Adrenal gland (tissue), 5 donors: Measurements from ENCODE around the gene COQ2.

Experiments used
- POLR2A ChIP-seq, 2 donors: fragments of 450-650 bp; IDR thresholded peaks; one replicate each; pipeline ENCODE4 v1.6.1; 2017; ENCODE audit warnings: antibody characterized with exemption in 2 of 2, mild to moderate bottlenecking in 2 of 2, moderate library complexity in 1 of 2
- TF ChIP-seq, protein P1 (sequence below), 6 experiments: fragments of 450-650 bp in 4 of 6; fragments of 200-600 bp in 2 of 6; sonication (generic) in 1 of 6; IDR thresholded peaks; 1 replicate in 5 of 6; 2 replicates in 1 of 6; pipeline versions ENCODE4 v1.5.1 to v1.8.0; 2016 to 2021; ENCODE audit warnings: antibody characterized with exemption in 6 of 6, mild to moderate bottlenecking in 2 of 6, moderate library complexity in 1 of 6
- donor health status: DM: no; HTN: no; CAD: no.

GRCh38 chr4:83282049-83282535 lies 2.5 kb downstream of the COQ2 start:
- TF ChIP-seq, protein P1, sequence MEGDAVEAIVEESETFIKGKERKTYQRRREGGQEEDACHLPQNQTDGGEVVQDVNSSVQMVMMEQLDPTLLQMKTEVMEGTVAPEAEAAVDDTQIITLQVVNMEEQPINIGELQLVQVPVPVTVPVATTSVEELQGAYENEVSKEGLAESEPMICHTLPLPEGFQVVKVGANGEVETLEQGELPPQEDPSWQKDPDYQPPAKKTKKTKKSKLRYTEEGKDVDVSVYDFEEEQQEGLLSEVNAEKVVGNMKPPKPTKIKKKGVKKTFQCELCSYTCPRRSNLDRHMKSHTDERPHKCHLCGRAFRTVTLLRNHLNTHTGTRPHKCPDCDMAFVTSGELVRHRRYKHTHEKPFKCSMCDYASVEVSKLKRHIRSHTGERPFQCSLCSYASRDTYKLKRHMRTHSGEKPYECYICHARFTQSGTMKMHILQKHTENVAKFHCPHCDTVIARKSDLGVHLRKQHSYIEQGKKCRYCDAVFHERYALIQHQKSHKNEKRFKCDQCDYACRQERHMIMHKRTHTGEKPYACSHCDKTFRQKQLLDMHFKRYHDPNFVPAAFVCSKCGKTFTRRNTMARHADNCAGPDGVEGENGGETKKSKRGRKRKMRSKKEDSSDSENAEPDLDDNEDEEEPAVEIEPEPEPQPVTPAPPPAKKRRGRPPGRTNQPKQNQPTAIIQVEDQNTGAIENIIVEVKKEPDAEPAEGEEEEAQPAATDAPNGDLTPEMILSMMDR (IDR thresholded peaks at IDR 0.05): peak; percentile 62 to 81 (median 70)
- TF ChIP-seq POLR2A (IDR thresholded peaks at IDR 0.05): no peak
